Suprapubic skin (tissue), 4 donors: Measurements from ENCODE around the gene MMP7. TPM values are rescaled to one million over a fixed set of nuclear protein-coding genes. Genes with fewer than 3 reads are reported as not detected.

Experiments used
- DNase-seq, 2 donors: peaks; one replicate each; pipeline ENCODE4 v3.0.0-alpha.2; 2019; ENCODE audit warnings: low spot score in 2 of 2
- H3K27ac ChIP-seq: fragments of 200-600 bp; sonication (generic); one replicate; pipeline ENCODE4 v1.5.1; 2019
- H3K27me3 ChIP-seq: fragments of 200-600 bp; sonication (generic); one replicate; pipeline ENCODE4 v1.5.1; 2019
- H3K36me3 ChIP-seq: fragments of 200-600 bp; sonication (generic); one replicate; pipeline ENCODE4 v1.5.1; 2019
- H3K4me1 ChIP-seq: fragments of 200-600 bp; sonication (generic); one replicate; pipeline ENCODE4 v1.5.1; 2019
- H3K4me3 ChIP-seq: fragments of 200-600 bp; sonication (generic); one replicate; pipeline ENCODE4 v1.5.1; 2019; ENCODE audit warnings: mild to moderate bottlenecking
- H3K9me3 ChIP-seq: fragments of 200-600 bp; sonication (generic); one replicate; pipeline ENCODE4 v1.5.1; 2019
- EP300 ChIP-seq: sonication (generic); formaldehyde crosslinking; IDR thresholded peaks from one replicate; pipeline ENCODE4 v1.6.1; 2017; ENCODE audit warnings: antibody characterized with exemption
- POLR2A ChIP-seq, 2 donors: fragments of 450-650 bp; IDR thresholded peaks; one replicate each; pipeline ENCODE4 v1.6.1; 2017; ENCODE audit warnings: antibody characterized with exemption in 2 of 2, mild to moderate bottlenecking in 2 of 2, moderate library complexity in 2 of 2
- POLR2AphosphoS5 ChIP-seq, 3 donors: sonication (generic); formaldehyde crosslinking; IDR thresholded peaks; one replicate each; pipeline ENCODE4 v1.6.1; 2017; ENCODE audit warnings: antibody characterized with exemption in 3 of 3
- WGBS: methylation state at CpG from one replicate; pipeline ENCODE4 v1.1.5; 2018; 5-methylcytosine and 5-hydroxymethylcytosine counted together
- total RNA-seq, 4 donors: library from RNA; depleted of rRNA; stranded (reverse); fragments of >200 nt; gene quantifications; one replicate each; pipeline ENCODE4 v1.1.0, GENCODE V29; 2016
- TF ChIP-seq, protein P1 (sequence below), 2 donors: fragments of 200-600 bp in 1 of 2; fragments of 450-650 bp in 1 of 2; sonication (generic) in 1 of 2; IDR thresholded peaks; one replicate each; pipeline ENCODE4 v1.5.1; 2016 to 2019; ENCODE audit warnings: antibody characterized with exemption in 2 of 2, mild to moderate bottlenecking in 1 of 2, moderate library complexity in 1 of 2

MMP7 gene
- total RNA-seq, 4 donors from 2014 or later = 29.9 to 155 (median 81.8) TPM

DNA sequence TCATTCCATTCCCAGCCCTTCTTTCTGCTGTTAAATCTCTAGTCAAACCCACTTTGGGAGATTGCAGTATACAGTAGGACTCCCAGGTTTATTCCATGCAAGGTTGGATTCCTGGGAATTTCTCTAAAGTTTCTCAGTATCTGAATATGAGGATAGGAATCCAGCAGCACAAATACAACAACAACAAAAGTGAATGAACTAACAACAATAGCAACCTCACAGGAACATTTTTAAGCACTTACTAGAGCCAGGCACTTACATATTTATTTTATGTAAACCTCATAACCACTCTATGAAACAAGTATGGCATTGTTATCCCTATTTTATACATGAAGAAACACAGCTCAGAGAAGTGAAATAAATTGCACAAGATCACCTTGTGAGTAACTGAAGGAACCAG is 1.9 kb downstream of the MMP7 start:
- no peak overlapping the region for H3K4me3 ChIP-seq
- no peak for DNase-seq
- no peaks in the 10 kb centered on the region for H3K36me3 ChIP-seq
- H3K4me1 ChIP-seq = no peaks in the 10 kb centered on the region
- H3K27me3 ChIP-seq = no peaks in the 10 kb centered on the region
- H3K27ac ChIP-seq = peak overlapping the region; percentile 63
- no peaks in the 10 kb centered on the region for H3K9me3 ChIP-seq
- TF ChIP-seq, protein P1, sequence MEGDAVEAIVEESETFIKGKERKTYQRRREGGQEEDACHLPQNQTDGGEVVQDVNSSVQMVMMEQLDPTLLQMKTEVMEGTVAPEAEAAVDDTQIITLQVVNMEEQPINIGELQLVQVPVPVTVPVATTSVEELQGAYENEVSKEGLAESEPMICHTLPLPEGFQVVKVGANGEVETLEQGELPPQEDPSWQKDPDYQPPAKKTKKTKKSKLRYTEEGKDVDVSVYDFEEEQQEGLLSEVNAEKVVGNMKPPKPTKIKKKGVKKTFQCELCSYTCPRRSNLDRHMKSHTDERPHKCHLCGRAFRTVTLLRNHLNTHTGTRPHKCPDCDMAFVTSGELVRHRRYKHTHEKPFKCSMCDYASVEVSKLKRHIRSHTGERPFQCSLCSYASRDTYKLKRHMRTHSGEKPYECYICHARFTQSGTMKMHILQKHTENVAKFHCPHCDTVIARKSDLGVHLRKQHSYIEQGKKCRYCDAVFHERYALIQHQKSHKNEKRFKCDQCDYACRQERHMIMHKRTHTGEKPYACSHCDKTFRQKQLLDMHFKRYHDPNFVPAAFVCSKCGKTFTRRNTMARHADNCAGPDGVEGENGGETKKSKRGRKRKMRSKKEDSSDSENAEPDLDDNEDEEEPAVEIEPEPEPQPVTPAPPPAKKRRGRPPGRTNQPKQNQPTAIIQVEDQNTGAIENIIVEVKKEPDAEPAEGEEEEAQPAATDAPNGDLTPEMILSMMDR (IDR thresholded peaks at IDR 0.05) = no peak
- no peak for TF ChIP-seq POLR2A (IDR thresholded peaks at IDR 0.05)
- no peak for TF ChIP-seq EP300
- TF ChIP-seq POLR2AphosphoS5 (IDR thresholded peaks at IDR 0.05) = no peak

DNA sequence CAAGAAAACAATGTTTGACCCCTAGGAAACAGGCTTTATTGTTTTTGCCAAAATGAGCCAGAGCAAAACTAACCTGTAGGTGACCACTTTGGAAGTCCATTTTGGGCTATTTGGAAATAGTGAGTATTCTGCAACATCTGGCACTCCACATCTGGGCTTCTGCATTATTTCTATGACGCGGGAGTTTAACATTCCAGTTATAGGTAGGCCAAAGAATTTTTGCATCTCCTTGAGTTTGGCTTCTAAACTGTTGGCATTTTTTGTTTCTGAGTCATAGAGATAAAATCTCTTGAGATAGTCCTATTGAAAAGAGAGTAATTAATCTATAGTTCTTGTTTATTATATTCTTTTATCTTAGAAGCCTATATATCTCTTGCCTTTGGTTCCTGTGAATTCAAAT is 2.9 kb downstream of the MMP7 start:
- no peak overlapping the region for H3K27ac ChIP-seq
- H3K27me3 ChIP-seq = no peaks in the 10 kb centered on the region
- no peak overlapping the region for H3K4me3 ChIP-seq
- TF ChIP-seq, protein P1 (IDR thresholded peaks at IDR 0.05) = no peak
- TF ChIP-seq POLR2A (IDR thresholded peaks at IDR 0.05) (no peak), EP300 (no peak), POLR2AphosphoS5 (IDR thresholded peaks at IDR 0.05) (no peak)
- H3K4me1 ChIP-seq = no peaks in the 10 kb centered on the region
- no peak for DNase-seq
- 57% methylated on average over 2 of the region's 2 CpGs for WGBS
- H3K9me3 ChIP-seq = no peaks in the 10 kb centered on the region
- H3K36me3 ChIP-seq = no peaks in the 10 kb centered on the region

DNA sequence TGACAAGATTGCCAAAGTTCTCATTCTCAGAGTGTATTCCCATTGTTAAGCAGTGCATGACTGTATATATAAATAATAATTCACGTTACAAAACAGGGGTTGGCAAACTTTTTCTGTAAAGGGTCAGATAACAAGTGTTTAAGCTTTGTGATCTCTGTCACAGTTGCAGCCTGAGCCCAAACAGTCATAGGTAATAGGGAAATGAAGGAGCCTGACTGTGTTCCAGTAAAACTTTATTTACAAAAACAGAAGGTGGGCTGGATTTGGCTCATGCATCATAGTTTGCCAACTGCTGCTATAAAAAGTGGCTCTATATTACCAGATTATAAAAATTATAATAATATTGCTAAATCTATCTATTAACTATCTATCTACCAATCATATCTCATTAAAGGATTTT is 3.5 kb downstream of the MMP7 start:
- Histone ChIP-seq H3K27ac (no peak overlapping the region), H3K4me1 (no peaks in the 10 kb centered on the region), H3K27me3 (no peaks in the 10 kb centered on the region), H3K9me3 (no peaks in the 10 kb centered on the region), H3K36me3 (no peaks in the 10 kb centered on the region), H3K4me3 (no peak overlapping the region)
- 92% methylated on average over 1 of the region's 1 CpG for WGBS
- no peak for DNase-seq
- TF ChIP-seq POLR2A (IDR thresholded peaks at IDR 0.05) = no peak
- TF ChIP-seq EP300 = no peak
- TF ChIP-seq POLR2AphosphoS5 (IDR thresholded peaks at IDR 0.05) = no peak
- TF ChIP-seq, protein P1 (IDR thresholded peaks at IDR 0.05) = no peak

DNA sequence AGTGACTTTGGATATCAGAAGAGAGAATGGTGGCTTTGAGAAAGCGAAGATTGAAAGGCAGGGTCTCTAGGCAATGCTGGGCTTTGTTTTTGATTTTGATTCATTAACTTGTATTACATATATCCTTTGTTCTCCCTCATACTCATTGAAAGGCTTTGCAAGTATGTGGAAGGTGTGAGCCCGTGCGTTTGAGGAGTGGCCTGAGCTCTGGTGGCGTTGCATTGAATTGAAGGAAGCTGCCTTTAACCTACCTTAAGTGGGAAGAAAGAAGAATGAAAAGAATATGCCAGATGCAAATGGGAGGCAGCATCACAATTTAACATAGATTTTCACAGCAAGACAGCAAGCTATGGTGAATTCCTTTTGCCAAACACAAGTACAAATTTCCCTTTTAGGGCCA is 6.7 kb downstream of the MMP7 start:
- Histone ChIP-seq H3K4me1 (no peaks in the 10 kb centered on the region), H3K9me3 (no peaks in the 10 kb centered on the region), H3K27ac (no peak overlapping the region), H3K36me3 (no peaks in the 10 kb centered on the region), H3K27me3 (no peaks in the 10 kb centered on the region), H3K4me3 (no peak overlapping the region)
- DNase-seq = no peak
- TF ChIP-seq POLR2A (IDR thresholded peaks at IDR 0.05) = no peak
- TF ChIP-seq, protein P1 (IDR thresholded peaks at IDR 0.05) = no peak
- TF ChIP-seq POLR2AphosphoS5 (IDR thresholded peaks at IDR 0.05) = no peak
- TF ChIP-seq EP300 = no peak
- 94% methylated on average over 4 of the region's 4 CpGs for WGBS

DNA sequence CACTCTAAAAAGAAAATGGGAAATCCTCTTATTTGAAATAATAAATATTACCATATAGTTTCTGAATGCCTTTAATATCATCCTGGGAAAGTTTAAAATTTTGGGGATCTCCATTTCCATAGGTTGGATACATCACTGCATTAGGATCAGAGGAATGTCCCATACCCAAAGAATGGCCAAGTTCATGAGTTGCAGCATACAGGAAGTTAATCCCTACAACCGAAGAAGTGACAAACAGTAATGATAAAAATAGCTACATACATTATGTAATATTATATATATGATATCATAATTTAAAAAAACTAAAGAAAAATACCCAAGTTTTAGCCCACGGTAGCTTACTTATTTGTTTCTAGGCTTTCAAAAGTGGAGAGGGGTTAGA is 7.4 kb downstream of the MMP7 start:
- Histone ChIP-seq H3K4me1 (no peaks in the 10 kb centered on the region), H3K27me3 (no peaks in the 10 kb centered on the region), H3K4me3 (no peak overlapping the region), H3K36me3 (no peaks in the 10 kb centered on the region), H3K27ac (no peak overlapping the region), H3K9me3 (no peaks in the 10 kb centered on the region)
- no peak for DNase-seq
- 61% methylated on average over 2 of the region's 2 CpGs for WGBS
- TF ChIP-seq POLR2AphosphoS5 (IDR thresholded peaks at IDR 0.05) = no peak
- TF ChIP-seq, protein P1 (IDR thresholded peaks at IDR 0.05) = no peak
- no peak for TF ChIP-seq POLR2A (IDR thresholded peaks at IDR 0.05)
- no peak for TF ChIP-seq EP300
